Neural cell (in vitro differentiated cells): ENCODE data around the gene GRIN3A. TPM values are rescaled to one million over a fixed set of nuclear protein-coding genes. Genes with fewer than 3 reads are reported as not detected.

ENCODE experiments used
- H2AFZ ChIP-seq: fragments of 200-600, 300-800 bp; sonication (generic), shearing (Covaris generic); 2 replicates; pipeline ENCODE4 v1.6.0; 2014; ENCODE audit warnings: low read depth, mild to moderate bottlenecking, antibody characterized with exemption, low read length, moderate library complexity
- H3F3A ChIP-seq: fragments of 200-600 bp; shearing (Covaris generic); 2 replicates; pipeline ENCODE4 v1.6.1; 2016; ENCODE audit warnings: mild to moderate bottlenecking, moderate library complexity, mixed read lengths, antibody characterized with exemption, low read length; ENCODE audit not compliant: insufficient read depth, poor library complexity, severe bottlenecking
- H3K27ac ChIP-seq: fragments of 200-600, 300-800 bp; sonication (generic), shearing (Covaris generic); 2 replicates; pipeline ENCODE4 v1.5.1; 2014; ENCODE audit warnings: mild to moderate bottlenecking, low read length, moderate library complexity
- H3K27me3 ChIP-seq: fragments of 300-800, 200-600 bp; sonication (generic), shearing (Covaris generic); 2 replicates; pipeline ENCODE4 v1.6.0; 2014; ENCODE audit warnings: mild to moderate bottlenecking, low read depth, low read length, moderate library complexity; ENCODE audit not compliant: insufficient read depth
- H3K36me3 ChIP-seq: fragments of 300-800, 200-600 bp; sonication (generic), shearing (Covaris generic); 2 replicates; pipeline ENCODE4 v1.5.1; 2014; ENCODE audit warnings: mild to moderate bottlenecking, antibody characterized with exemption, low read length, moderate library complexity; ENCODE audit not compliant: insufficient read depth
- H3K4me2 ChIP-seq: fragments of 300-800, 200-600 bp; sonication (generic), shearing (Covaris generic); 2 replicates; pipeline ENCODE4 v1.6.0; 2014; ENCODE audit warnings: mild to moderate bottlenecking, low read length
- H3K4me3 ChIP-seq: fragments of 300-800, 200-600 bp; sonication (generic), shearing (Covaris generic); 2 replicates; pipeline ENCODE4 v1.5.1; 2014; ENCODE audit warnings: mild to moderate bottlenecking, low read length, moderate library complexity
- H3K79me2 ChIP-seq: fragments of 200-600 bp; shearing (Covaris generic); replicated peaks from 2 replicates; pipeline ENCODE4 v1.6.0; 2014; ENCODE audit warnings: mild to moderate bottlenecking, low read length, moderate library complexity; ENCODE audit not compliant: insufficient read depth
- H3K9ac ChIP-seq: fragments of 300-800, 200-600 bp; sonication (generic), shearing (Covaris generic); 2 replicates; pipeline ENCODE4 v1.6.1; 2016; ENCODE audit warnings: mild to moderate bottlenecking, low read length, mixed read lengths
- H3K9me2 ChIP-seq: fragments of 200-600 bp; shearing (Covaris generic); 2 replicates; pipeline ENCODE4 v1.6.1; 2016; ENCODE audit warnings: mild to moderate bottlenecking, low read length, mixed read lengths; ENCODE audit not compliant: insufficient read depth
- H3K9me3 ChIP-seq: fragments of 200-600, 300-800 bp; sonication (generic), shearing (Covaris generic); 2 replicates; pipeline ENCODE4 v1.6.1; 2016; ENCODE audit warnings: mild to moderate bottlenecking, mixed run types, low read length, moderate library complexity, mixed read lengths
- H4K20me1 ChIP-seq: fragments of 200-600 bp; shearing (Covaris generic); 2 replicates; pipeline ENCODE4 v1.6.1; 2016; ENCODE audit warnings: mild to moderate bottlenecking, mixed run types; ENCODE audit not compliant: insufficient read depth
- CTCF ChIP-seq: fragments of 450-650 bp; IDR thresholded peaks from 2 replicates; pipeline ENCODE4 v1.5.1; 2014; ENCODE audit warnings: antibody characterized with exemption, mild to moderate bottlenecking, moderate library complexity; ENCODE audit not compliant: poor library complexity, severe bottlenecking
- EP300 ChIP-seq: fragments of 450-650 bp; conservative IDR thresholded peaks from 2 replicates; pipeline ENCODE4 v1.6.1; 2014; ENCODE audit warnings: antibody characterized with exemption, mild to moderate bottlenecking, moderate library complexity; ENCODE audit not compliant: poor library complexity, severe bottlenecking
- EZH2 ChIP-seq: fragments of 200-600, 300-800 bp; shearing (Covaris generic), sonication (generic); IDR thresholded peaks from 2 replicates; pipeline ENCODE4 v1.6.1; 2014; ENCODE audit warnings: antibody characterized with exemption, low read length, borderline replicate concordance, mild to moderate bottlenecking; ENCODE audit not compliant: insufficient read depth, poor library complexity, severe bottlenecking
- MXI1 ChIP-seq: fragments of 450-650 bp; conservative IDR thresholded peaks from 2 replicates; pipeline ENCODE4 v1.6.1; 2014; ENCODE audit warnings: antibody characterized with exemption, mild to moderate bottlenecking; ENCODE audit not compliant: poor library complexity, severe bottlenecking
- POLR2AphosphoS5 ChIP-seq: IDR thresholded peaks from 2 replicates; pipeline ENCODE4 v1.6.1; 2012
- RAD21 ChIP-seq: fragments of 450-650 bp; conservative IDR thresholded peaks from 2 replicates; pipeline ENCODE4 v1.6.1; 2014; ENCODE audit warnings: antibody characterized with exemption, mild to moderate bottlenecking, moderate library complexity
- REST ChIP-seq: IDR thresholded peaks from 2 replicates; pipeline ENCODE4 v1.6.1; 2012; ENCODE audit warnings: borderline replicate concordance
- SMC3 ChIP-seq: fragments of 450-650 bp; conservative IDR thresholded peaks from 2 replicates; pipeline ENCODE4 v1.6.1; 2014; ENCODE audit warnings: antibody characterized with exemption, mild to moderate bottlenecking, moderate library complexity; ENCODE audit not compliant: poor library complexity
- TAF1 ChIP-seq: IDR thresholded peaks from 2 replicates; pipeline ENCODE4 v1.6.1; 2012; ENCODE audit warnings: low read depth
- polyA plus RNA-seq: library from polyadenylated mRNA; depleted of rRNA; stranded (reverse); fragments of >200 nt; gene quantifications from 2 replicates; pipeline ENCODE4 v1.2.3, GENCODE V29; 2014

Gene GRIN3A
- polyA plus RNA-seq, 1 donor from 2014 or later = 0.59 TPM

GRCh38 chr9:101718192-101718591 is 20.3 kb downstream of the GRIN3A start:
- Histone ChIP-seq H3K79me2 (no peaks in the 10 kb centered on the region), H3K9me2 (no peaks in the 10 kb centered on the region), H3K9me3 (no peaks in the 10 kb centered on the region), H3F3A (no peaks in the 10 kb centered on the region), H2AFZ (no peak overlapping the region), H3K4me2 (no peak overlapping the region), H3K9ac (no peak overlapping the region), H3K27me3 (no peaks in the 10 kb centered on the region), H4K20me1 (no peaks in the 10 kb centered on the region), H3K36me3 (no peaks in the 10 kb centered on the region), H3K4me3 (no peak overlapping the region), H3K27ac (no peak overlapping the region)
- TF ChIP-seq RAD21 (no peak), MXI1 (no peak), REST (no peak), TAF1 (no peak), CTCF (no peak), EP300 (no peak), POLR2AphosphoS5 (no peak), SMC3 (no peak), EZH2 (no peak)

GRCh38 chr9:101716629-101717028 is 21.8 kb downstream of the GRIN3A start:
- no peaks in the 10 kb centered on the region for H3K9me2 ChIP-seq
- no peaks in the 10 kb centered on the region for H4K20me1 ChIP-seq
- no peak for TF ChIP-seq SMC3
- no peaks in the 10 kb centered on the region for H3K36me3 ChIP-seq
- no peaks in the 10 kb centered on the region for H3K27me3 ChIP-seq
- no peak overlapping the region for H3K9ac ChIP-seq
- no peak overlapping the region for H3K27ac ChIP-seq
- no peak overlapping the region for H2AFZ ChIP-seq
- no peaks in the 10 kb centered on the region for H3K9me3 ChIP-seq
- H3K4me2 ChIP-seq = no peak overlapping the region
- no peaks in the 10 kb centered on the region for H3K79me2 ChIP-seq
- H3K4me3 ChIP-seq = no peak overlapping the region
- H3F3A ChIP-seq = no peaks in the 10 kb centered on the region

- TF ChIP-seq CTCF (no peak), EZH2 (no peak)
- Histone ChIP-seq H2AFZ (no peak overlapping the region), H3K9me2 (no peaks in the 10 kb centered on the region), H3K27me3 (no peaks in the 10 kb centered on the region), H3K36me3 (no peaks in the 10 kb centered on the region), H3K27ac (no peak overlapping the region), H3K4me2 (no peak overlapping the region), H3F3A (no peaks in the 10 kb centered on the region), H3K9ac (no peak overlapping the region), H3K9me3 (no peaks in the 10 kb centered on the region), H3K4me3 (no peak overlapping the region), H3K79me2 (no peaks in the 10 kb centered on the region), H4K20me1 (no peaks in the 10 kb centered on the region)
Observed at GRCh38 chr9:101711330-101711941, 27.0 kb downstream of the GRIN3A start.
